Measurements from ENCODE around the gene AQP3.

DNA sequence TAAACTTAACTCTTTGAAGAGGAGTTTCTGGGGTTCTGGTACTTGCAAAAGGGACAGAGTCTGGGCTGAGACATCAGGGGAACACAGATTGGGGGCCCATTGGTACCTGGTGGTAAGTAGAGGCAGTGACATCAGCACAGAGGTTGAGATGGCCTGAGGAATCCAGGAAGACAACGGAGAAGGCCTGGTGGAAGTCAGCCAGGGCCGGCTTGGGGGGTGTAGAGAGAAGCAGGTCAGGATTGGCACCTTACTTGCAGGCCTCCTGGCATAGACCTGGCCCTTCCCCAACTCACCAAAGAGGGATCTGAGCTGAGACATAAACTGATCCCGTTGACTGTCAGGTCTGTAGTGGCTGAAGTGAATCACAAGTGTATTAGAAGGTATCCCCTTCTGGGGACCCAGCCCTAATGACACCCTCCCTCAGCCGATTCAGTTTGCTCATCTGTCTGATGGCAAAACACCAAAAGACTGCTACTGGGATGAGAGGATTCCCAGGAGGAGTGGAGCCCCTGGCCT lies 20.9 kb upstream of the AQP3 start:
- no peak for TF ChIP-seq EZH2phosphoT487 (IDR thresholded peaks at IDR 0.05; ENCODE audit: borderline replicate concordance, low read depth, low read length)
- TF ChIP-seq, protein P1, sequence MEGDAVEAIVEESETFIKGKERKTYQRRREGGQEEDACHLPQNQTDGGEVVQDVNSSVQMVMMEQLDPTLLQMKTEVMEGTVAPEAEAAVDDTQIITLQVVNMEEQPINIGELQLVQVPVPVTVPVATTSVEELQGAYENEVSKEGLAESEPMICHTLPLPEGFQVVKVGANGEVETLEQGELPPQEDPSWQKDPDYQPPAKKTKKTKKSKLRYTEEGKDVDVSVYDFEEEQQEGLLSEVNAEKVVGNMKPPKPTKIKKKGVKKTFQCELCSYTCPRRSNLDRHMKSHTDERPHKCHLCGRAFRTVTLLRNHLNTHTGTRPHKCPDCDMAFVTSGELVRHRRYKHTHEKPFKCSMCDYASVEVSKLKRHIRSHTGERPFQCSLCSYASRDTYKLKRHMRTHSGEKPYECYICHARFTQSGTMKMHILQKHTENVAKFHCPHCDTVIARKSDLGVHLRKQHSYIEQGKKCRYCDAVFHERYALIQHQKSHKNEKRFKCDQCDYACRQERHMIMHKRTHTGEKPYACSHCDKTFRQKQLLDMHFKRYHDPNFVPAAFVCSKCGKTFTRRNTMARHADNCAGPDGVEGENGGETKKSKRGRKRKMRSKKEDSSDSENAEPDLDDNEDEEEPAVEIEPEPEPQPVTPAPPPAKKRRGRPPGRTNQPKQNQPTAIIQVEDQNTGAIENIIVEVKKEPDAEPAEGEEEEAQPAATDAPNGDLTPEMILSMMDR (conservative IDR thresholded peaks at IDR 0.05; ENCODE audit: low read length): no peak

Data from OCI-LY7 (cell line).